ENCODE measurements around the gene FARSB. TPM values are rescaled to one million over a fixed set of nuclear protein-coding genes. Genes with fewer than 3 reads are reported as not detected.
"Not testable (repeated sequence)": the region's sequence is repeated elsewhere in the genome, so short reads cannot be mapped to it uniquely, and the experiment has no call there.

FARSB gene
- 33.8 TPM for total RNA-seq

DNA sequence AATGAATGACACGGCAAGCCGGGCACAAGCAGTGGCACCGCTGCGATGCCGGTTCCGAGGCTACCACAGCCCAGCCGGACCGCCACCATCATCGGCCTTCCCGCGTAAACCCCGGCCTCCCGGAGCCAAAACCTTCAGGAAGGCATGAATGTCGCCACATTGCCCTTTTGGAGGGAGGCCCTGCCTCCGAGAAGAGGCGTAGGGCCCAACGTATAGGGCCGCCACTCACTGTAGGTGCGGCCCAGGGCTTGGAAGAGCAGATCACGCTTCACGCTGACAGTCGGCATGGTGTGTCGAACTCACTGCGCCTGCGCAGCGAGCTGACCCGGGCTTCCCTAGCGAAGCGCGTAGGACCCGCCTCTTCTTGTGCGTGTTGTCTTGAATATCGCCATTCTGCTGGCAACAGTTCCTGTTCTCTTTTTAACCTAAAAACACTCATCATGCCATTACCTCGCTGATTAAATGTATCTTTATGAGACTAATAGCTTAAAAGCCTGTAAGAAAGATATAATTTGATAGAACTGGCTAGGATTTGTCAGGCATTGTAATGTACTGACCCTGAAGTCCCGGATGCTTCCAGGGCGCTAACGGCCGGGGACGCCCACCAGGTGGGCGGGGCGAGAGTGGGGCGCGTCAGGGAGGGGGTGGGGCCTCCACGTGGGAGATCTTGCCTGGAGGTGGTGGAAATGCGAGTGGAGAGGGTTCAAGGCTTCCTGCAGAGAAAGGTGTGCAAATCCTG is at the start of gene FARSB:
TSS of gene FARSB (minus strand) at position 306 of the 739 bp plus-strand sequence. CDS start at position 287, 19 bp downstream.
- peak; percentile 85 for DNase-seq

DNA sequence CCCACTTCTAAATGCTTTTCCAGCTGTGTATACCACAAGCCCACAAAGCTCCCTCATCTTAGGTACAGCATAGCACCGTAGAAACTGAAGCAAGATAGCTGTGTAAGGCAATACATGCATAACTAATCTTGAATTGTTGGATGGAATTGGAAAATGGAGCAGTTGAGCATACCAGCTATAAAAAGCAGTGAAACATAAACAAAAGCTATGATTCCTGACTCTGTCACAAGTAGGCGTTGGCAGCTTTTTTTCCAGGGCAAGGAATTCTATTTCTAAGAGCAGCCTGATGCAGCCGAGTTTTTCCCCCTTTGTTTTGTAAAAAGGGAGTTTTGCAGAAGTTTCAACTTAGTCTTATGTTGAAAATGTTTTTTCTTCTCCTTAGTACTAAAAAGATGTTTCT is 48.0 kb upstream of the FARSB start:
- DNase-seq: peak; percentile 3

DNA sequence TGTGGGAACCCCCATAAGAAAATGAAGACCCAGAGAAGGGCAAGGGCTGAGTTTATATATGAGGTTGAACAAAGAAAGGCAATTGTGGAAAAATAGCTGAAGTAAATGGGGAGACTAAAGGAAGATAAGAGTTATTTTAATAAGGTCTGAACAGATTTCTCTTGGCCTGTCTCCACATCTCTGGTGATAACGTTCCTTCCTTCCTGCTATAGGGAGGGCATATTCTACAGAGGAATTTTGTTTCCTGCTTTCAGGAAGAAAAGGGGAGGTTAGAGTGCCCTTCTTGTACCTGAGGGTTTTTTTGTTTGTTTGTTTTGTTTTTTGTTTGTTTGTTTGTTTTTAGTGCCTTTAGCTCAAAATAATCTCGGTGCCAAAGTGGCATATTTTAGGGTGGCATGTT is 47.2 kb upstream of the FARSB start:
- DNase-seq: no peak

DNA sequence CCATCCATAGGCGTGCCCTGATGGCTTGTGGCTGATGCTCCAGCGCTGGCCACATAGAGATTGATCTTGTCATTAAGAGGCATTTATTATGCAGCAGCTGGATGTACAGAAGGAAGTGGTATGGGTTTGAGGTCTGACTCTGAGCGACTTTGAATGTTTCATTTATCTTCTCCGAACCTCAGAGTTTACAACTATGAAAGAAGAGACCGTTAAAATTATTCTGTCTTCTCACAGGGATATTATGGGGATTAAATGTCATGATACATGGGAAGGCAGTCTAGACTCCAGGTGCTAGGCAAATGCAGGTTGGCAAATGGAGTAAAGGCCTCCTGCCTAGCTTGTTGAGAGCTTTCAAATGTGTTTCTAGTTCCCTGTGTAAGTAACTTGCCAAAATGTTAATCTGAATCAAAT is 45.8 kb upstream of the FARSB start:
- DNase-seq: no peak

DNA sequence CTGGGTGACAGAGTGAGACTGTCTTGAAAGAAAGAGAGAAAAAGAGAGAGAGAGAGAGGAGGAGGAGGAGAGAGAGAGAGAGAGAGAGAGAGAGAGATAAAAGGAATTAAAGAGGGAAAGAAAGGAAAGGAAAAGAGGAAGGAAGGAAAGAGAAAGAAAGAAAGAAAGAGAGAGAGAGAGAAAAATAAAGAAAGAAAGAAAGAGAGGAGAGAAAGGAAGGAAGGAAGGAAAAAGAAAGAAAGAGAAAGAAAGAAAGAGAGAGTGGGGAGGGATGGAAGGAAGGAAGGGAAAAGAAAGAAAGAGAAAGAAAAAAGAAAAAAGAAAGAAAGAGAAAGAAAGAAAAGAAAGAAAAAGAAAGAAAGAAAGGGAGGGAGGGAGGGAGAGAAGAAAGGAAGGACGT is 45.3 kb upstream of the FARSB start:
- no peak for DNase-seq

DNA sequence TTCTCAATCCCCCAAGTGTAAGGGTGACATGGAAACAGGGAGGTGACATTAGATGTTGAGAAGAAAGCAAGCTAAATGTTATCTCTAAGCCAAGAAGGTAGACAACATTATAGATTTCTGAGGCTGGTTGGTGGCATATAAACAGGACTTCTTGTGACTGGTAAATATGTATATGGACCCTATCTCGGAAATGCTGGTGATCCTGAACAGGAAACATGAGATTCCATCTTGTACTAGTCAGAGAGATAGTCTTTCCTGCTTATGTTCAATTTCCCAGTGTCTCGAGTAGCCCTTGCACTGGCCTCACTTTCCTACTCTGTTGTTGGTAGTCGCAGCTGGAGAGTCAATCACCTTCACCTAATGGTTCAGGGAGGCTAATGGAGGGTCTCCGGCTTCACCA is 42.4 kb upstream of the FARSB start:
- DNase-seq: no peak

DNA sequence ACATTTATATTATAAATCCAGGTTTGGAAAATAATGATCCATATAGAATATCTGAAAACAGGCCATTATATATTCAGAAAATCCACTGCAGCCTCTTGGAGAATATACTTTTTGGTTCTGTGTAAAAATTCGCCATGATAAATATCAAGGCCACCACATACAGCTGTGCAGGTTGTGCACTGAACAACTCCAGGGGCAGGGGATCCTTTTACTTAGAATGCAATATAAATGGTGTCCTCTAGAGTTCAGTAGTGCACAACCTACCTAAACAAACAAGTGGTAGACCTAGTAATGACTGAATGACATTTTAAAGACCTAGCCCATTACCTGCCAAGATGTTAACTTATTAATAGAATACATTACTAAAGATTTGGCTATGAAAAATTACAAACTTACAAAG is 37.9 kb upstream of the FARSB start:
- DNase-seq: no peak

DNA sequence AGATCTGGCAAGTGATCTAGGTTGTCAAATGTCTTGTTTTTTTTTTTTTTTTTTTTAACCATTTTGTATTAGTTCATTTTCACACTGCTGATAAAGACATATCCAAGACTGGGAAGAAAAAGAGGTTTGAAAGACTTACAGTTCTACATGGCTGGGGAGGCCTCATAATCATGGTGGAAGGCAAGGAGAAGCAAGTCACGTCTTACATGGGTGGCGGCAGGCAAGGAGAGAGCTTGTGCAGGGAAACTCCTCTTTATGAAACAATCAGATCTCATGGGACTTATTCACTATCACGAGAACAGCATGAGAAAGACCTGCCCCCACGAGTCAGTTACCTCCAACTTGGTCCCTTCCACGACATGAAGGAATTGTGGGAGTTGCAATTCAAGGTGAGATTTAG is 37.5 kb upstream of the FARSB start:
- DNase-seq: not testable (repeated sequence)

DNA sequence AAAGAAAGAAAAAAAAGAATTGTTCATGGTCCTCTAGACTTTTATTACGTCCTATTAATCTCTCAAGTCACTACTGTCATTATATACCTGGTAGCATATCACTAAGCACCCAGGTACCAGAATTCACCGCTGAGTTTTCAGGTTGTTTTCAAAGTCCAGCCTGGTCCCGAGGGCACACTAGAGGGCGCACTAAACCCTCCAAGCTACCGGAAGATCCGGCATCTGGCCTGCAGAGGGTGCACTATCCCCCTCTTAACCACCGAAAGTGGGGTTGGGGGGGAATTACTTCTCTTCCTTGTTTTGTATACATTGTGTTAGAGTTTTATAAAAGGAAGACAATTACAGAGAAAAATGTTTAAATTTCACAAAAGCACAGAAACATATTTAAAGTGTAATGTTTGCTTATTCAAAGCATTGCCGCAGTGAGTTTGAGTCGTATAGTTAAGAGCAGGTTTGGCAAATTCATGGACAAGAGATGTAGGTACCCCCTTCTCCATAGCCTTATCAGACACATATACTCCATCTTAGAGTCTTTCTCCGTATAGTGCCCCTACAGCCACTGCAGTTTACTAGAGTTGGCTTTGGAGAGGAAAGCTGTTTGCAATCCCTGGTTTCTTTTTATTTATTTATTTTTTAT is 34.8 kb upstream of the FARSB start:
- DNase-seq: peak; percentile 55

DNA sequence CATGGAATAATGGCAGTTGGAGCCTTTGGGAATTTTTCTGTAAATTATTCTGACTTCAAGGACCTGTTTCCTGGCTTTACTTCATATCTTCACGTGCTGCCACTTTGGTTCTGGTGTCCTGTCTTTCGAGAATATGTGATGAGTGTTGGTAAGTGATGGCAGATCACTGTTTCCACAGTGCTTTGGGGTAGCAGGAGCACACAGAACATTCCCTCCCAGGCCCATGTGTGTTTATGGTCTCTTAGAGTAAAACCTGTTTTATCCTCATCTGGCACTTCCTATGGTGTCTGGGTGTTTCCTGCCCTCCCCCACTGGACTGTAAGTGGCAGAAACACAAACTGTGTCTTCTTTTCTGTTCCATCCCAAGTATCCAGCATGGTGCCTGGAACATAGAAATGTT is 33.4 kb upstream of the FARSB start:
- DNase-seq: no peak

DNA sequence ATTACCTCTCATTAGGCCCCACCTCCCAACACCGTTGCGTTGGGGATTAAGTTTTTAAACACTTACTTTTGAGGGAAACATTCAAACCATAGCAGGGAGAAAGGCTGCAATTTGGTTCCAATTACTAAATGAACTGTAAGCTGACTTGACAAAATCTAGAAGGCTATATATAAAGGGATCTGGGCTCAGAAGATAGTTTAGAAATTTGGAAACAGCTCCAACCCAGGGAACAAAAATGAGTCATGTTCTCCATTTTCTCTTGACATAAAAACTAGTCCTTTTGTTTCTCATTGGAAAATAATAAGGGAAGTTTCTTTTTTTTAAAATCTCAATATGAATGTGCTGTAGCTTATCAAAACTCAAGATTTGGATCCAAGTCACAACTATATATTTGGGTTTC is 33.0 kb upstream of the FARSB start:
- no peak for DNase-seq

DNA sequence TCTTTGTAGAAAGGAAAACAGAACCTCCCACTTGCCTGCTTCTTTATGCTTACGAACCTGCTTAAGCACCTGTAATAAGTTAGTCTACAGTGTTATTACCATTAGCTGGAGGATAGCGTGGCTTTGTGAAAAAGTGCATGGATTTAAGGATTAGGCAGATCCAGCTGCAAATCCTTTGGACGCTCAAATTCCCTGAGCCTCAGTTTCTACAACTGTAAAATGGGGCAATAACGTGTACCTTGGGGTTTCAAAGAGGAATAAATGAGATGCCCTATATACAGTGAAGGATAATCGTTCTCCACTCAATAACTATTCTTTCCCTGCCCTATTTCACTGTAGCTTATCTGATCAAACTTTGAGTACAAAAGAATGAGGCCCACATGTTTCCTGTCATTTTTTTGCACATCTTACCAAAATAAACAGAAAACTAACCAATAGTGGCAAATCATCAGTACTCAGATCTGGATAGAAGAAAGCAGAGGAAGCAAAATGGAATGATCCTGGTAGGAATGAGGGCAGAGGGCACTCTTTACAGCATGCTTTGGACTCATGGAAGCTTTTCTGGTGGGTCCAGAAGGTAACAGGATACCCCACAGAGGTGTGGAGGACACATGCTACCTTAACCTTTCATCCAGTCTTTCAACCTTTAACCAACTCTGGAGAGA is 30.3 kb upstream of the FARSB start:
- no peak for DNase-seq

DNA sequence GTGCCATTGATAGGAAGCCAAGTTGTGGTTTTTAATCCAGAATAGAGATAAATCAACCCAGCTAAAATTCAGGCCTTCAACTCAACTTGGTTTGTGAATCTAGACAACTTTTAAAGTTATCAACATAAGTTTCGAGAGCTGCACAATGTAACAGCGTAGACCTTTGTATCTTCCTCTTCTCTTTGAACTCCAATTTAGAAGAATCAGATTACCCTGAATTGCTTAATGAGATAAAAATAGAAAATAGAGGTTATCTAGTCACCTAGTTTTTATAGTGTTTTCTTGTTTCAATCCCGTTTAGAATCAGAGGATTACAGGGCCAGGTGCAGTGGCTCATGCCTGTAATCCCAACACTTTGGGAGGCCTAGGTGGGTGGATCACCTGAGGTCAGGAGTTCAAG is 27.9 kb upstream of the FARSB start:
- DNase-seq: no peak

DNA sequence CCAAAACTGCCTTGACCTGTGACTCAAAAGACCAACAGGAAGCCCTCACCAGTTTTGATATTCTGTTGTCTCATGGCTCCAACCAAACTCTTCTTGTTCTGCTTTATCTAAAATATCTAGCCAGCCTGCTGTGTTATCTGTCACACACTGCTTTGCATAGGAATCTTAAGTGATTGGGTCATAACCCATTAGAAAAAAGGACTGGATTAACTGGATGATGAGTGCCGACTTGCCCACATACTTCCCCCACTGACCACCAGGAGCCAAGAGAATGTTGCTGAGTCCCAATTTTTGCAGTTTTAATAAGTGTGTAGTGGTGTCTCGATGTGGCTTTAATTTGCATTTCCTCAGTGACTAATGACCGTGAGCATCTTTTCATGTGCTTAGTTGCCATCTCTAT is 22.1 kb upstream of the FARSB start:
- no peak for DNase-seq

DNA sequence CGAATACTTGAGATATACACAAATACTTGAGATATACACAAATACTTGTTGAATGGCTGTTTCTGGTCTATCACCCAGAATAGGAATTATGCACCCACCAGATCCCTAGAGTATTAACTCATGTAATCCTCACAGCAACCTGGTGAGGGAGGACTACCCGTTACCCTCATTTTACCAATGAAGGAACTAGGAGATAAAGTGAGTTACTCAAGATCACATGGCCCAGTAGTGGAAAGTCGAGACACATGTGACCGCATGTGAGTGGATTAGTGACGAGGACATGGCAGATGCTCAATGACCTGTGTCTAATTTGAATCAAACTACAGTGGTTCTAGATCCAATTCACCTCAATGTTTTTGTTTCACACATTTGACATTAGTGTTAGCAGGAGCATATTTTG is 18.0 kb upstream of the FARSB start:
- no peak for DNase-seq

DNA sequence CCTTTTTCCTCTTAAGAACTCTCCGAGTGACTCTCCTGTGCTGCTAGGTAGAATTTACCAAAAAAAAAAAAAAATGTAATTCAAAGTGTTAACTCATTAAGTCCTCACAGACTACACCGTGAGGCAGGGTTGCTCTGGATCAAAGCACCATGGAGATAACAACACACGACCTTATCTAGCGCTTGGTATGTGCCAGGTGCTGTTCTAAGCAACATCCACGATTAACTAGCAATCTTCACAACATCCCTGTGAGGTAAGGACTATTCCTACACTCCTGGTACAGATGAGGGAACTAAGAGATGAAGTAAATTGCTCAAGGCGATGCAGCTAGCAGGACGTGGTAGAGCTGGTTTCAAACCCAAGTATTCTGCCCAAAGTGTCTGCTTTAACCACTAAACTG is 17.4 kb upstream of the FARSB start:
- no peak for DNase-seq

DNA sequence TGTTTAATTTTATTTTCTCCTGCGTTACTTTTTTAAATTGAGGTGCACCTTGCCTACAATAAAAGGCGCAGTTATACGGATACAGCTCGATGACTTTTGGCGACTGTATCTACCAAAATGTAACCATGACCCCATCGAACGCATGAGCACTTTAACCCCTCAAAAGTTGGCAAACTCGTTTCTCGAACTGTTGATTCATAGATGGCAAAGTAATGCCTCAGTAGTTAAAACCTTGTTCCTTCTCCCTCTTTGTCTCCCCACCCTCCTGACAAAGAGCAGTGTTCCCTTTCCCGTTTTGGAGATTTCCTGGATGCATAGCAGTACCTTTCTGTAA is 16.1 kb upstream of the FARSB start:
- no peak for DNase-seq

DNA sequence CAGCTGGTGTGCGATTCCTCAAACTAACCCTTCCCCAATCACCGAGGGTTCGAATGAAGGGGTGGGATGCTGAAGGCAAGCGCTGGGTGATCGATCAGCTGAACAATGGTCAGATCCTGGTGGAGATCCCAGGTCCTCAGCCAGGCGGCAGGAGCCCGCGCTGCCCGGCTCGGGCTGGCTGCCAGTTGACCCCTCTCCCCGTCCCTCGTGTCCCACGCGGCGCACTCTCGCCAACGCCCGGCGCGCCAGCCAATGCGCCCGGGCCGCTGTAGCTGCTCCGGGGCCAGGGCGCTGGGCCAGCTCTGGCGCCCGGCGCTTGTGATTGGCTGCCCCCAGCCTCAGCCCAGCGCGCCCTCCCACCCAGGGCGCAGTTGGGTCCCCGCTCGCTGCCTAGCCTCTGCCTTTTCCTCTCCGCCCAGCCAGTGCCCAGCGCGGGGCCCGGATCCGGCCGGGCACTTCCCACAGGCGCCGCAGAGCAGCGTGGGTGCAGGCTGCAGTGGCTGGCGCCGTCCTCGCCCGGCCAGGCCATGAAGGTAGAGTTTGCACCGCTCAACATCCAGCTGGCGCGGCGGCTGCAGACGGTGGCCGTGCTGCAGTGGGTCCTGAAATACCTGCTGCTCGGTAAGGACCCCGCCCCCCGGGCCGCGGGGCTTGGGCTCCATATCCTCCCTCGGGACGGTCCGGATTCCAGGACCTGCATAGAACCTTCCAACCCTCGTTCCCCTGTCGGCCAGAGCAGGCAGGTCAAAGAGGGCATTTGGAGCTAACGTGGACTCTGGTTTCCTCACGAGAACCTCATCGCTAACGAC is 15.6 kb upstream of the FARSB start, which contains the start of gene MOGAT1:
TSS of gene MOGAT1 (plus strand) at position 400 of the 809 bp plus-strand sequence. CDS start at position 528, 128 bp downstream.
- peak; percentile 44 for DNase-seq

DNA sequence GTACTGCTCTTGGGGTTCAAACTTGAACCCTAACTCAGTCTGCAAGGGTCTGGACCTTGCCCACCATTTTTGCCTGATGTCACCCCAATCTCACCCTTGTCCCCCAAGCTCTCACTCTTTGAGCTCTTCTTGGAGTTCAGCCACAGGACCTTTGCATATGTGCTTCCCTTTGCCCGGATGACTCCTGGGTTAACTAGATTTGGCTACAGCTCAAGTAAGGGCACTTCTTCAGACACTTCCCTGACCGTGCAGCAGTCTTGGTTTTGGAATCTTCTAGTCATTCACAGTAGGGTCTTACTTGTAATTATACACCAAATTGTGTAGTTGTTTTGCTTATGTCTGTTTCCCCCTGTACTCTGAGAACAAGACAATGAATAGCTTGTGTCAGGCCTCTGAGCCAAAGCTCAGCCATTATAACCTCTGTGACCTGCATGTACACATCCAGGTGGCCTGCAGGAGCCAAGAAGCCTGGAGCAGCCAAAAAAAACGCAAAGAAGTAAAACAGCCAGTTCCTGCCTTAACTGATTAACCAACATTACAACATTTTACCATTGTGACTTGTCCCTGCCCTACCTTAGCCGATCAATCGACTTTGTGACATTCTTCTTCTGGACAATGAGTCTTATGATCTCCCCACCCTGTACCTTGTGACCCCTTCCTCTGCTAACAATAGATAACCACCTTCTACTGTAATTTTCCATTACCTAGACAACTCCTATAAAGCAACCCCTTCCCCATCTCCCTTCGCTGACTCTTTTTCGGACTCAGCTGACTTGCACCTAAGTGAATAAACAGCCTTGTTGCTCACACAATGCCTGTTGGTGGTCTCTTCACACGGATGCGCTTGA is 14.5 kb upstream of the FARSB start:
- no peak for DNase-seq

DNA sequence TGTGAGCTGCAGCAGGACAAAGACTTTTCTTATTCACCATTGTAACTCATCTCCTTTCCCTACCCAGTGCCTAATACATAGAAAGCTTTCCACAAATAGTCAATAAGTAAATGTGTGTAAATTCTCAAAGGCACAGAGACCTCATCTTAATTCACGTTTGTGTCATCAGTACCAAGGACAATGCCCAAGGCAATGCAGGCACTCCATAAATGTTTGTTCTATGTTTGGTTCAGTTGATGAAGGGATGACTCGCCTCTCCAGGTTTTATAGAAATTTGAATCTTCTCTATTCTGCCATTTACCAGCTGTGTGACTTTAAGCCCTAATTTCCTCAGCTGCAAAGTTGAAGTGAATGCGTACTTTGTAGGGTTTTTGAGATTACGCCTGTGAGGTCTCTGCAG is 13.5 kb upstream of the FARSB start:
- no peak for DNase-seq

DNA sequence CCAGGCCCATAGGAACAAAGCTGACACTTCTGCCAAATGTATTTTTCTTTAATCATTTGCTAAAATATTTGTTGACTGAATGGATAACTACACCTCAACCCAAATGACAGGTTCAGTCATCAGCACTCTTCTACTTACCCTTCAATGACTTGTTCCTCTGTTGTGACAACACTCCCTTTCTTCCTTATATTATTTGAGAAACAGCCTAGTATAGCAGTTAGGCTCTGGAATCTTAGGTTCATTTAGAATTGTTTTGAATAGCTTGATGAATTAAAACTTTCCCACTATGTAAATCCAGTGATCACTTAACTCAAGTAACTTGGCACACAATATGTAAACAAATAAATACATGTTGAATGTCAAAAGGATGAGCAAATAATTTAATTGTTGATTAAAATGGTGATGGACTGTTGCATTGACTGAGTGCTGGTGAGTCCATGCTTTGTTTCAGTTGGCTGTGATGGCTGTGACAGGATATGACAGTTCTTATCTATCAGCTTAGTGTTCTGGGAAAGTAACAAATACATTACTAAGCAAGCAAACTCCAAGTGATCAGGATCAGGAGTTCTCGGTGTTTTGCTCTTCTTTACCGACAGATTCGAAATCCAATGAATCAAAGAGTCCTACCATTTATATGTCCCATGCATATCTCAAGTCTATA is 12.7 kb upstream of the FARSB start:
- DNase-seq: no peak
